Osteocyte (in vitro differentiated cells): ENCODE measurements around the gene LMNA. TPM values are rescaled to one million over a fixed set of nuclear protein-coding genes. Genes with fewer than 3 reads are reported as not detected.
"Not testable (repeated sequence)": the region's sequence is repeated elsewhere in the genome, so short reads cannot be mapped to it uniquely, and the experiment has no call there.

ENCODE experiments used
- DNase-seq: peaks from one replicate; pipeline ENCODE4 v3.0.0; 2021; ENCODE audit warnings: mixed read lengths; ENCODE audit not compliant: unreplicated experiment; ENCODE audit errors: extremely low spot score
- H3K27ac Mint-ChIP-seq: one replicate; pipeline ENCODE4 v1.8.0; 2021; ENCODE audit warnings: mild to moderate bottlenecking, mixed read lengths; ENCODE audit not compliant: unreplicated experiment
- H3K27me3 Mint-ChIP-seq: one replicate; pipeline ENCODE4 v1.8.0; 2021; ENCODE audit warnings: mixed read lengths; ENCODE audit not compliant: unreplicated experiment
- H3K36me3 Mint-ChIP-seq: one replicate; pipeline ENCODE4 v1.8.0; 2021; ENCODE audit warnings: mixed read lengths; ENCODE audit not compliant: unreplicated experiment
- H3K4me1 Mint-ChIP-seq: one replicate; pipeline ENCODE4 v1.8.0; 2021; ENCODE audit warnings: mixed read lengths; ENCODE audit not compliant: unreplicated experiment
- H3K4me3 Mint-ChIP-seq: one replicate; pipeline ENCODE4 v1.8.0; 2021; ENCODE audit warnings: mild to moderate bottlenecking, moderate library complexity, mixed read lengths; ENCODE audit not compliant: unreplicated experiment
- H3K9me3 Mint-ChIP-seq: one replicate; pipeline ENCODE4 v1.8.0; 2021; ENCODE audit warnings: mixed read lengths; ENCODE audit not compliant: unreplicated experiment
- CTCF ChIP-seq: fragments of 200-600 bp; sonication (generic); IDR thresholded peaks from 2 replicates; pipeline ENCODE4 v1.5.0; 2021; ENCODE audit warnings: antibody characterized with exemption, mild to moderate bottlenecking, moderate library complexity
- total RNA-seq: library from RNA; stranded (reverse); gene quantifications from 2 replicates; pipeline ENCODE4 v1.2.1, GENCODE V29; 2021

LMNA gene
- total RNA-seq, 1 donor from 2014 or later: 792 TPM

- DNase-seq: no peak
- peaks cover 4% of the 10 kb centered on the region for H3K4me1 Mint-ChIP-seq
- no peak for TF ChIP-seq CTCF
- H3K27me3 Mint-ChIP-seq: no peaks in the 10 kb centered on the region
- H3K27ac Mint-ChIP-seq: no peak overlapping the region
- no peaks in the 10 kb centered on the region for H3K9me3 Mint-ChIP-seq
- peaks cover 8% of the 10 kb centered on the region for H3K36me3 Mint-ChIP-seq
- no peak overlapping the region for H3K4me3 Mint-ChIP-seq
Measured at GRCh38 chr1:156069490-156070455, 44.7 kb upstream of the LMNA start.

GRCh38 chr1:156070548-156070947 is 44.0 kb upstream of the LMNA start:
- no peak for DNase-seq
- Mint-ChIP-seq H3K4me3 (no peak overlapping the region), H3K4me1 (peaks cover 9% of the 10 kb centered on the region), H3K36me3 (peaks cover 12% of the 10 kb centered on the region), H3K27ac (no peak overlapping the region), H3K27me3 (no peaks in the 10 kb centered on the region), H3K9me3 (no peaks in the 10 kb centered on the region)
- no peak for TF ChIP-seq CTCF

- peaks cover 13% of the 10 kb centered on the region for H3K36me3 Mint-ChIP-seq
Measured at GRCh38 chr1:156071332-156071816, 43.1 kb upstream of the LMNA start.

GRCh38 chr1:156072251-156072650 is 42.3 kb upstream of the LMNA start:
- Mint-ChIP-seq H3K27ac (no peak overlapping the region), H3K4me1 (peaks cover 24% of the 10 kb centered on the region), H3K4me3 (no peak overlapping the region), H3K9me3 (no peaks in the 10 kb centered on the region), H3K27me3 (no peaks in the 10 kb centered on the region), H3K36me3 (peaks cover 17% of the 10 kb centered on the region)
- TF ChIP-seq CTCF: no peak
- DNase-seq: no peak

More at GRCh38 chr1:156071332-156071816, 43.1 kb upstream of the LMNA start:
- peaks cover 16% of the 10 kb centered on the region for H3K4me1 Mint-ChIP-seq
- not testable (repeated sequence) for H3K9me3 Mint-ChIP-seq, DNase-seq, H3K27me3 Mint-ChIP-seq, H3K27ac Mint-ChIP-seq, H3K4me3 Mint-ChIP-seq

GRCh38 chr1:156073110-156073687 is 41.3 kb upstream of the LMNA start:
- no peak for TF ChIP-seq CTCF
- no peak for DNase-seq
- Mint-ChIP-seq H3K27me3 (no peaks in the 10 kb centered on the region), H3K9me3 (no peaks in the 10 kb centered on the region), H3K4me1 (peaks cover 33% of the 10 kb centered on the region), H3K27ac (no peak overlapping the region), H3K36me3 (peaks cover 18% of the 10 kb centered on the region), H3K4me3 (no peak overlapping the region)
